Stimulated activated CD4-positive, alpha-beta T cell treated with anti-CD3 and anti-CD28 coated beads, TNF-alpha, amount 100 ng/mL, for 48 hours (primary cell): ENCODE results near the gene COL9A3.

ENCODE experiments used
- DNase-seq, 3 donors: peaks; one replicate each; pipeline ENCODE4 v3.0.0-alpha.2; 2020; ENCODE audit warnings: low read depth in 3 of 3

The COL9A3 gene

GRCh38 chr20:62778601-62779416 is 38.0 kb upstream of the COL9A3 start:
- DNase-seq, result no peak

GRCh38 chr20:62779417-62779685 is 37.5 kb upstream of the COL9A3 start:
- no peak for DNase-seq

- DNase-seq, result no peak
Observed at GRCh38 chr20:62780204-62780603, 36.6 kb upstream of the COL9A3 start.

GRCh38 chr20:62780696-62781095 is 36.2 kb upstream of the COL9A3 start:
- DNase-seq, result no peak

GRCh38 chr20:62782149-62782892 is 34.5 kb upstream of the COL9A3 start:
- DNase-seq, result no peak

- no peak for DNase-seq
Observed at GRCh38 chr20:62782893-62783278, 34.0 kb upstream of the COL9A3 start.

- DNase-seq, result no peak
Observed at GRCh38 chr20:62784497-62784896, 32.4 kb upstream of the COL9A3 start.

- DNase-seq, result no peak
Observed at GRCh38 chr20:62785393-62785792, 31.5 kb upstream of the COL9A3 start.

- no peak for DNase-seq
Observed at GRCh38 chr20:62786157-62786556, 30.7 kb upstream of the COL9A3 start.

- DNase-seq, result no peak
Observed at GRCh38 chr20:62787321-62787720, 29.5 kb upstream of the COL9A3 start.

- no peak for DNase-seq
Observed at GRCh38 chr20:62787866-62788265, 29.0 kb upstream of the COL9A3 start.

GRCh38 chr20:62788607-62789006 is 28.2 kb upstream of the COL9A3 start:
- no peak for DNase-seq

GRCh38 chr20:62790075-62790474 is 26.8 kb upstream of the COL9A3 start:
- DNase-seq, result no peak

GRCh38 chr20:62791301-62792181 is 25.3 kb upstream of the COL9A3 start:
- DNase-seq, result peak; percentile 60 to 65 (median 62)

GRCh38 chr20:62792182-62792939 is 24.5 kb upstream of the COL9A3 start:
- no peak for DNase-seq

GRCh38 chr20:62792940-62793756 is 23.7 kb upstream of the COL9A3 start:
- DNase-seq, result no peak

- no peak for DNase-seq
Observed at GRCh38 chr20:62793757-62794006, 23.2 kb upstream of the COL9A3 start.

GRCh38 chr20:62794007-62794724 is 22.7 kb upstream of the COL9A3 start:
- peak; percentile 86 to 94 (median 92) for DNase-seq

- peak; percentile 43 to 62 (median 55) for DNase-seq
Observed at GRCh38 chr20:62795023-62795761, 21.7 kb upstream of the COL9A3 start.
